PC-3 (cell line): ENCODE results near the gene RERE. TPM values are rescaled to one million over a fixed set of nuclear protein-coding genes. Genes with fewer than 3 reads are reported as not detected.

Source experiments
- ATAC-seq: fragments of 200-7000 bp; cut with Tn5 transposase; 2 replicates; pipeline ENCODE4 v1.9.1; 2020; ENCODE audit warnings: mild to moderate bottlenecking, moderate library complexity
- BruUV-seq: library from RNA; stranded (reverse); fragments of 400-500 nt; replicated peaks from 2 replicates; lab custom pipeline; 2021; lab: Mats Ljungman, UMichigan
- CTCF ChIA-PET: fragments of 300-600 bp; sonication (Branson Sonifier 250); formaldehyde crosslinking; loops from one replicate; lab custom pipeline; 2022; ENCODE audit warnings: antibody characterized with exemption; lab: Charles Lee
- POLR2A ChIA-PET: fragments of 300-600 bp; sonication (Branson Sonifier 250); formaldehyde crosslinking; loops from one replicate; lab custom pipeline; 2022; ENCODE audit warnings: antibody characterized with exemption; ENCODE audit not compliant: unreplicated experiment; lab: Charles Lee
- DNase-seq: peaks from one replicate; pipeline ENCODE4 v3.0.0-alpha.2; 2015
- H2AFZ ChIP-seq: fragments of 300-600 bp; sonication (generic); 2 replicates; pipeline ENCODE4 v1.6.0; 2016; ENCODE audit warnings: antibody characterized with exemption, low read length
- H3F3A ChIP-seq: fragments of 300-600 bp; sonication (generic); one replicate; pipeline ENCODE4 v1.6.0; 2017; ENCODE audit warnings: antibody characterized with exemption, low read length, control low read depth, mild to moderate bottlenecking; ENCODE audit not compliant: unreplicated experiment
- H3K27ac ChIP-seq: fragments of 300-600 bp; sonication (generic); 2 replicates; pipeline ENCODE4 v1.5.1; 2016; ENCODE audit warnings: mild to moderate bottlenecking, low read length
- H3K27me3 ChIP-seq: fragments of 300-600 bp; sonication (generic); 2 replicates; pipeline ENCODE4 v1.6.1; 2016; ENCODE audit warnings: low read length, mixed read lengths
- H3K36me3 ChIP-seq: fragments of 300-600 bp; sonication (generic); 2 replicates; pipeline ENCODE4 v1.6.1; 2016; ENCODE audit warnings: low read depth, mixed run types, low read length, mixed read lengths
- H3K4me1 ChIP-seq: fragments of 300-600 bp; sonication (generic); 2 replicates; pipeline ENCODE4 v1.5.1; 2016; ENCODE audit warnings: low read length; ENCODE audit not compliant: insufficient read depth
- H3K4me2 ChIP-seq: fragments of 300-600 bp; sonication (generic); 2 replicates; pipeline ENCODE4 v1.6.0; 2016; ENCODE audit warnings: low read length
- H3K4me3 ChIP-seq: fragments of 300-600 bp; sonication (generic); 2 replicates; pipeline ENCODE4 v1.5.1; 2016; ENCODE audit warnings: mild to moderate bottlenecking, low read length, mixed read lengths
- H3K79me2 ChIP-seq: fragments of 300-600 bp; sonication (generic); 2 replicates; pipeline ENCODE4 v1.6.1; 2017; ENCODE audit warnings: low read length, mixed read lengths
- H3K9ac ChIP-seq: fragments of 300-600 bp; sonication (generic); 2 replicates; pipeline ENCODE4 v1.6.0; 2016; ENCODE audit warnings: mild to moderate bottlenecking, low read length
- H3K9me2 ChIP-seq: fragments of 300-600 bp; sonication (generic); replicated peaks from 2 replicates; pipeline ENCODE4 v1.6.1; 2016; ENCODE audit warnings: mixed run types, low read length, mixed read lengths
- H3K9me3 ChIP-seq: fragments of 300-600 bp; sonication (generic); 2 replicates; pipeline ENCODE4 v1.6.1; 2016; ENCODE audit warnings: low read length, mixed read lengths
- H4K20me1 ChIP-seq: fragments of 300-600 bp; sonication (generic); 2 replicates; pipeline ENCODE4 v1.6.1; 2016; ENCODE audit warnings: low read length, mixed read lengths
- CTCF ChIP-seq: fragments of 300-600 bp; sonication (generic); conservative IDR thresholded peaks from 2 replicates; pipeline ENCODE4 v1.5.1; 2017; ENCODE audit warnings: antibody characterized with exemption, low read depth, mild to moderate bottlenecking, low read length
- EZH2 ChIP-seq: fragments of 300-600 bp; sonication (generic); IDR thresholded peaks from one replicate; pipeline ENCODE4 v1.6.1; 2017; ENCODE audit warnings: antibody characterized with exemption, mild to moderate bottlenecking, low read length; ENCODE audit not compliant: unreplicated experiment
- EZH2phosphoT487 ChIP-seq: fragments of 300-600 bp; sonication (generic); IDR thresholded peaks from 2 replicates; pipeline ENCODE4 v1.6.1; 2018; ENCODE audit warnings: mild to moderate bottlenecking, antibody characterized with exemption, low read length, borderline replicate concordance
- intact Hi-C: fragments of 100-400 bp; cut with micrococcal nuclease; formaldehyde crosslinking; loops from 2 replicates; pipeline ENCODE4 v1.9.0; 2023
- total RNA-seq: library from RNA; depleted of rRNA; stranded (reverse); fragments of >200 nt; gene quantifications from 2 replicates; pipeline ENCODE4 v1.2.3, GENCODE V29; 2014

The RERE gene
- total RNA-seq, 1 experiment from 2014 or later: 24.2 TPM

GRCh38 chr1:8551613-8552489 lies 265.6 kb downstream of the RERE start:
- Histone ChIP-seq H3K9me3 (no peaks in the 10 kb centered on the region), H3K79me2 (no peaks in the 10 kb centered on the region; the same call in 1 of the 2 replicates), H4K20me1 (no peaks in the 10 kb centered on the region), H3K4me2 (no peak overlapping the region), H3K9me2 (no peaks in the 10 kb centered on the region), H2AFZ (no peak overlapping the region), H3K36me3 (no peaks in the 10 kb centered on the region), H3K27ac (no peak overlapping the region), H3K27me3 (no peaks in the 10 kb centered on the region), H3K4me3 (no peak overlapping the region), H3K4me1 (no peaks in the 10 kb centered on the region), H3F3A (no peaks in the 10 kb centered on the region), H3K9ac (no peak overlapping the region)
- ChIA-PET CTCF (no interaction called here), POLR2A (no interaction called here)
- ATAC-seq: no peak
- intact Hi-C loops: no loop called here
- BruUV-seq: no TSS peak
- TF ChIP-seq EZH2phosphoT487 (no peak), CTCF (no peak), EZH2 (no peak)
- no peak for DNase-seq

GRCh38 chr1:8551057-8551456 lies 266.4 kb downstream of the RERE start:
- no peaks in the 10 kb centered on the region for H4K20me1 ChIP-seq
- H3K4me2 ChIP-seq: no peak overlapping the region
- ChIA-PET POLR2A (no interaction called here), CTCF (no interaction called here)
- ATAC-seq (no peak), DNase-seq (no peak)
- no peaks in the 10 kb centered on the region for H3K27me3 ChIP-seq
- no peak overlapping the region for H3K27ac ChIP-seq
- H3K79me2 ChIP-seq: no peaks in the 10 kb centered on the region; the same call in 1 of the 2 replicates
- no peak overlapping the region for H3K4me3 ChIP-seq
- no TSS peak for BruUV-seq
- no peaks in the 10 kb centered on the region for H3F3A ChIP-seq
- intact Hi-C loops: no loop called here
- TF ChIP-seq EZH2 (no peak), CTCF (no peak), EZH2phosphoT487 (no peak)
- no peaks in the 10 kb centered on the region for H3K9me2 ChIP-seq
- no peaks in the 10 kb centered on the region for H3K36me3 ChIP-seq
- H3K9ac ChIP-seq: no peak overlapping the region
- no peaks in the 10 kb centered on the region for H3K4me1 ChIP-seq
- no peak overlapping the region for H2AFZ ChIP-seq
- no peaks in the 10 kb centered on the region for H3K9me3 ChIP-seq

- ATAC-seq: no peak
- no peak overlapping the region for H3K27ac ChIP-seq
- POLR2A ChIA-PET: no interaction called here
- CTCF ChIA-PET: no interaction called here
- H3K79me2 ChIP-seq: no peaks in the 10 kb centered on the region
- peaks cover 6% of the 10 kb centered on the region for H3F3A ChIP-seq
- no peak overlapping the region for H3K9ac ChIP-seq
- no peak overlapping the region for H3K4me3 ChIP-seq
- H3K4me2 ChIP-seq: no peak overlapping the region
- 0 out of 2 replicates have a peak, but pooled peaks cover 4% of the 10 kb centered on the region for H4K20me1 ChIP-seq
- peaks cover 10% of the 10 kb centered on the region; the same call in 1 of the 2 replicates for H3K36me3 ChIP-seq
- intact Hi-C loops: no loop called here
- no peaks in the 10 kb centered on the region for H3K9me3 ChIP-seq
- no peak for TF ChIP-seq EZH2
- TF ChIP-seq CTCF: no peak
- no peak for TF ChIP-seq EZH2phosphoT487
- BruUV-seq: no TSS peak
- peaks cover 7% of the 10 kb centered on the region for H3K4me1 ChIP-seq
- no peaks in the 10 kb centered on the region for H3K9me2 ChIP-seq
- no peak overlapping the region for H2AFZ ChIP-seq
- no peaks in the 10 kb centered on the region for H3K27me3 ChIP-seq
- no peak for DNase-seq
Measured at GRCh38 chr1:8547791-8548190, 269.6 kb downstream of the RERE start.
